Inferior parietal cortex (tissue), 1 donor: ENCODE results near the gene USP38.
"Not testable (repeated sequence)": the region's sequence is repeated elsewhere in the genome, so short reads cannot be mapped to it uniquely, and the experiment has no call there.

Experiments
- DNase-seq: peaks from one replicate; pipeline ENCODE4 v3.0.0-alpha.2; 2016; ENCODE audit errors: extremely low spot score

USP38 gene

GRCh38 chr4:143203577-143203976, 18.9 kb downstream of the USP38 start:
- no peak for DNase-seq

DNA sequence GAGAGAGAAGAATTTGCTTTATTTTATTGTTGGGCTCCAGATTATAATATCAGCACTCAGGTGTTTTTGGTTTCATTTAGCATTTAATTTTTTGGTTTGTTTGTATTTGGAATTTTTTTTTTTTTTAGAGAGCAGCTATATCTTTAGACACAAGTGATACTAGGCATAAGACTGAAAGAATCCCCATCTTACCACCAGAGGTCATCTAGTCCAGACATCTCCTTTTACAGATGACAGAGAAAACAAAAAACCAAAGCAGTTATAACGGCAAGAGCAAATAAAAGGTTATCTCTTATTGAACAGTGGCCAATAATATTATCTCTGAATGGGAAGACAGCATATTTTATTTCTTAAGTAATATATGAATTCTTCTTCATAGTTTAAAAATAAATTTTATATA, 22.8 kb downstream of the USP38 start:
- DNase-seq, result peak; percentile 58

- no peak for DNase-seq
Measured at GRCh38 chr4:143212566-143212965, 27.8 kb downstream of the USP38 start.

DNA sequence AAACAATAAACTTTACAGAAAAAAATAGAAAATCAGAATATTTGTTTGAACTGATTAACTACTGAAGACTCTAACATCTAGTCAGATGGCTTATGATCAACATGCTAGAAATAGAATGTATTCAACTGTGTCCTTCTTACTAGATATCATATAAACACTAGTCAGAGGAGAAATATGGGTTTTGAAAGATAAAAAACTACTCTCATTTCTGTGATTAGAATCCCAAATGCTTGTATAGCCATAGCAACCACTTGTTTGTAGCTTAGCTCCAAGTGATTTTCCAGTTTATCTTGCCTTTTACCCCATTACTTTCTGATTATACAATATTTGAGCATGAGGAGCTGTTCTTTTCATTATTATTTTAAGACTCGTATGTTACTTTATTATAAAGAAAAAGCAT, 31.2 kb downstream of the USP38 start:
- no peak for DNase-seq

DNA sequence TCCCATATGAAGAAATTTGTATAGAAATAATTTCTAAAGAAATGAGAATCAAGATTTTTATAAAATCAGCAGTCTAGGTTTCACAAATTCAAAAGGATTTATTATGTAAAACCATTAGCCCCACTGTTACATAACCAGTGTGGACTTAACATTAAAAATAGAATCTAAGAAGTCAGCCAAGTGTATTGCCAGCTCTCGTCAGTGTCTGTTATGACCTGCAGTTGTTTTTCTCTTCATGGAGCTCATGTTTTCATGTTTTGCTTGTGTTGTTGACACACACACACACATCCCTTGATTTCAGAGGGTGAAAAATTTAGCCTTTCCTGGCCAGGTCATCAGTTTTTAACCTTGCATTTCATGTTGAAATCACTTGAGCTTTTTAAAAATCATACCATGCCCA, 39.5 kb downstream of the USP38 start:
- DNase-seq, result no peak

GRCh38 chr4:143225167-143225566, 40.5 kb downstream of the USP38 start:
- no peak for DNase-seq

- DNase-seq, result no peak
Measured at GRCh38 chr4:143230683-143231082, 46.0 kb downstream of the USP38 start.

GRCh38 chr4:143232277-143232676, 47.6 kb downstream of the USP38 start:
- DNase-seq, result no peak

DNA sequence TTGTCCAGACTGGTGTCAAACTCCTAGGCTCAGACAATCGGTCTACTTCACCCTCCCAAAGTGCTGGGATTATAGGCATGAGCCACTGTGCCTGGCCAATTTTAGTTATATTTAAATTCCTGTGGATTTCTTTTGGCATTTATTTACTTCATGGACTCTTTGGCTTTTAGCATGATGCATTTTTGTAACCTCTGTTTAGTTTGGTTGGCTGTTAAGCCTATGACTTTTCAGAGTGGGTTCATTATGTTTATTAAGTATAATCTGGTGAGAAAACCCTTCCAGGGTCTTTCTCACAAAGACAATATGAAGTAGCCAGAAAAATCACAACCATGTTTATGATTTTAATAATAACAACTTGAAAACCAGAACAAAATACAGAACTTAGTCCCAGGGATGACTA, 49.4 kb downstream of the USP38 start:
- no peak for DNase-seq

DNA sequence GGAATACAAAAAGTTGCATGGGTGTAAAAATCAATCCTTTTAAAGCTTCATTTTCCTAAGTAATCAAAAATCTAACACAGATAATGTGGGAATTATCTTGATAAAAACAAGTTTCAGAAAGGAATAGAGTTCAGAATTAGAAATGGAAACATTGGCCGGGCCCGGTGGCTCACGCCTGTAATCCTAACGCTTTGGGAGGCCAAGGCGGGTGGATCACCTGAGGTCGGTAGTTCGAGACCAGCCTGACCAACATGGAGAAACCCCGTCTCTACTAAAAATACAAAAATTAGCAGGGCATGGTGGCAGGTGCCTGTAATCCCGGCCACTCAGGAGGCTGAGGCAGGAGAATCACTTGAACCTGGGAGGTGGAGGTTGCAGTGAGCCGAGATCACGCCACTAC, 52.5 kb downstream of the USP38 start:
- DNase-seq, result not testable (repeated sequence)

DNA sequence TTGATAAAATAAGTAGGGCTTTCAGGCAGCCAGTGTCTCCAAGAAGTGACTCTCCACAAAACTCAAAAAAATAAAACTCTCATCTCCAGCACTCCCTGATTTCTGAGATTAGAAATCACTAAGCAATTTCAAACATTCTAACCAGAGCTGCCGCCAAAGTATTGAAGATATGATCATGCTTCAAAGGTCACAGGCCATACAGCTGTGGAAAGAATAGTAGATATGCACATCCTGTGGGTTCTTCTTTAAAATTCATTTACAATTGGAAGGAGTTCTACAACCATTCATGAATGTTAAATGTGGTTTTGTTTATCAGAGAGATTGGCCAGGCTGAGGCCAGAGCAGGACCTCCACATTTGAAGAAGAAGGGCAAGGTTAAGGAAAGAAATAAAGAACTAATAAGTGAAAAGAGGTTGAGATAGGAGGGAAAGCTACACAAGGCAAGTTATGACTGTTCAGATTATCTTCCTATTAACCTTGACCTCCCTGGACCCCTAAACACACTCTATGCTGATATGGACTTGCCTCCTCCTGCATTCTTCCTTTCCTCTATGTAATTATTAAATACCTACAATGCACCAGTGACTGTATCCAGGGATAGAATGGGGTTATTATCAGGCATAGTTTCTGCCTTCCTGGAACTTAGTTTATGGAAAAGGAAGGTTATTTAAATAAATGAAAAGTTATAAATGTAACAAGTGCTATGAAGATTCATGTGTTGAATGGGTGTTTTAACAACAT, 56.4 kb downstream of the USP38 start:
- DNase-seq, result no peak

DNA sequence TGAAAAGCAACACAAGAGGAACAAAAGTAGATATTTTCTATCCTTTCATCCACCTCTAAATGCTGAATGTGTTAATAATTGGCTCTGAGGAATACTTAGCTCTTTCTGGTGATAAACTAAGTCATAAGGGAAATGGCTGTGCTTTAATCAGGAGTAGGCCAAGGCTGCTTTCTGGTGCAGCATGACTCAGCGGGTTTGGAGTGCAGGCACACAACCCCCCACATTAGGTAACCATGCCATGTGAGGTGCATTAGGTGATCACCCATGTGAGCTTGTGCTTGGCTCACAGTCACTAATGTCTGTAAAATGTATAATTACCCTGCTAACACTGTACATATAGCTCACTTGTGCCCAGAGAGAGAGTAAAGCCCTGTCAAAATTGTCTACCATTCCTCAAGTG, 57.2 kb downstream of the USP38 start:
- DNase-seq, result no peak

DNA sequence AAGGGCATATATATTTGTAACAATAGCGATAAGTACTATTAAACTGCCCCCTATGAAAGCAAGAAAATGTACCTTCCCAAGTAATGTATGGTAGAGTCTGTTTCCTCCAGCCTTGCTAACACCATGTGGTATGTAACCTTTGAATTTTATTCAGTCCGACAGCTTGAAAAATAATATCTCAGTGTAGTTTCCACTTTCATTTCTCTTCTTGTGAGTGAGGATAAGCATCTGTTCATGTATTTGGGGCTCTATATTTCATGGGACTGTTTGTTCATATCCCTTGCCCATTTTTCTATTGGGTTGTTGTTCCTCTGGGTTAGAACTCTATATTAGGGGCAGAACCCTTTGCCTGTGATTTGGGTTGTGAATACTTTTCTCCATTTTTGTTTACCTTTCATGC, 58.3 kb downstream of the USP38 start:
- no peak for DNase-seq

- DNase-seq, result no peak
Measured at GRCh38 chr4:143246977-143247376, 62.3 kb downstream of the USP38 start.

- no peak for DNase-seq
Measured at GRCh38 chr4:143247866-143248265, 63.1 kb downstream of the USP38 start.

DNA sequence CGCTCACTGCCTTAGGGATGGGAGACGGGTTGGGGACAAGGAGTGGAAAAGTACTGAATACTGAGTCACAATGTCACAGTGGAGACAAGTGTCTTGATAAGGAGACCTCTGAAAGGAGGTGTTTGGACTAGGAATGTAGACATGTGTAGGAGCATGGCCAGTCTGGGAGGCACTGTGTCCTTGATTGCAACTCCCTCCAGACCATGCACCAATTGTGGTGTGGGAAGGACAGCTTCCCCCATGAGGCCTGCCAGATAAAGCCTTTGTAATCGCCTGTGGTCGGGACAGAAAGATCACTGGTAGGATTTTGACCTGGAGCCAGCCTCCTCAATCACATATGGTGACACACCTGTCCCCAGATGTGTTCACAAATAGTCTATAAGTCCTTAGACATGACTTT, 64.1 kb downstream of the USP38 start:
- DNase-seq, result no peak

- no peak for DNase-seq
Measured at GRCh38 chr4:143250617-143251016, 65.9 kb downstream of the USP38 start.

DNA sequence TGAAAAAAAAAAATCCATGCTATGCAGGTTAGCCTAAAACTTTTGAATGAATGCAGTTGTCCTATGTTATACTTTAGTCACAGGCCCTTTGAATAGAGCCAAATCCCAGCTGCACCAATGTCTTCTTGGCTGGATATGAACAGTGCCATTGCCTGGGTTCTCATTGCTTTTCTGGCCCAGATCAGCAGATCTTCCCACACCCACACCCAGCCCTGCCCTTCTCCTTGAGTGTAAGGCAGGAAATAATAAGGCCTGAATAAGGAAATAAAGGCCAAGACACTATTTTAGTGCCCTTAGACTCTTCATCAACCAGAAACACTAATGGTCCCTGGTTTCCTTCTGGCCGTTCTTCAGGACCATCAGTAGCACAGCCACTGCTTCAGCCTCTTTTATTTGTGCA, 66.6 kb downstream of the USP38 start:
- DNase-seq, result no peak

GRCh38 chr4:143251779-143252178, 67.1 kb downstream of the USP38 start:
- DNase-seq, result no peak

- DNase-seq, result no peak
Measured at GRCh38 chr4:143252478-143252877, 67.8 kb downstream of the USP38 start.

DNA sequence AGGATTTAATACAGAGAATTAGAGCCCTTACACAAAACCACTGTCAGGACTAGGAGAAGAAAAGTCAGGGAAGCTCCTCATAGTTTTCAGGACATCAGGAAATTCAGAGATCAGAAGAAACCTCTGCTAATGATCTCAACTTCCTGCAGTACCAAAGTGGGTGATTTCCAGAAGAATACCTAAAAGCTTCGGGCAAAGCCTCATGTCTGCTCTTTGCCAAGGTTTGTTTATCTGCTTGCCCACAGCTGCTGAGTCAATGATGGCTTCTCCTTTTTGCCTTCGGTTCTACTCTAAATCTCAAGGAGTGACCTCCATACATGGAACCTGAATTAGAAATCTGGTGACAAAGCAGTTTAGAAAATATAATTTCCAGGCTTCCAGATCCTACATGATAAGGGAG, 68.4 kb downstream of the USP38 start:
- DNase-seq, result no peak

GRCh38 chr4:143254491-143255226, 69.9 kb downstream of the USP38 start:
- no peak for DNase-seq

DNA sequence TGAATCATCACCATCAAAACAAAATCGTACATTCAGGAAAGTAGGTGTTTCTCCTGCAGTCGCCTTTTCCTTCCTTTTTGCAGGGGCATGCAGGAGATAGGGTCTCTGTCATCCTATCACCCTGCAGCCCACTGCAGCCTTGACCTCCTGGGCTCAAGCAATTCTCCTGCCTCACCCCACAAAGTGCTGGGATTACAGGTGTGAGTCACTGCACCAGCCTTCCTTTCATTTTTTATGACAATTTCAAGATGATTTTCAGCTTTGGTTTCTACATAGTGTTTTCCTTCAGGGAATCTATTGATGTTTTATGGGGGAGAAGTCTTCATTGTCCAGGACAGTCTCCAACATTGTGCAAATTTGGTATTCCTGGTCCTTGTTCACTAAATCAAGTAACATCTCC, 71.7 kb downstream of the USP38 start:
- DNase-seq, result no peak

DNA sequence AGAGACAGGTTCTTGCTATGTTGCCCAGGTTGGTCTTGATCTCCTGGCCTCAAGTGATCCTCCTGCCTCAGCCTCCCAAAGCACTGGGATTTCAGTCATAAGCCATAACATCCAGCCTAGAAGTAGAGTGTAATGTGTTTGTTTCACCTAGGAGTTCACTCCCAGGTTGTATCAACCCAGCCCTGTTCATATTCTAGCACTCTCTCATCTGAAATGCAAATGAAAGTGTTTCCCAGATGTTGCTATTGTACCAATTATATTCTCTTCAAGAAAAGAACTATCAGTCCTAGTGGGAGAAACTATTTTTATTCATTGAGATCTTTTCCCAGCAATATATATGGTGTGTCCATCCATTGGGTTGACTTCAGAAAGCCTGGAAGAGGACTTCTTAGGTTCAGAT, 72.6 kb downstream of the USP38 start:
- no peak for DNase-seq
